Activated CD8-positive, alpha-beta T cell treated with anti-CD3 and anti-CD28 coated beads, Interleukin-2, amount 10 ng/mL, durations not matched to agents 7 days and 5 days (primary cell): ENCODE measurements around the gene CAPN10. TPM values are rescaled to one million over a fixed set of nuclear protein-coding genes. Genes with fewer than 3 reads are reported as not detected.

Source experiments
- ATAC-seq: fragments of 150-1000 bp; cut with Tn5 transposase; one replicate; pipeline ENCODE4 v1.10.0; 2021; ENCODE audit warnings: moderate library complexity
- CTCF ChIA-PET: fragments of 350-600 bp; sonication (Branson Sonifier 250); formaldehyde crosslinking; loops from one replicate; lab custom pipeline; 2021; ENCODE audit warnings: antibody characterized with exemption; lab: Charles Lee
- POLR2A ChIA-PET: fragments of 350-600 bp; sonication (Branson Sonifier 250); formaldehyde crosslinking; loops from one replicate; lab custom pipeline; 2021; ENCODE audit warnings: antibody characterized with exemption; lab: Charles Lee
- DNase-seq: peaks from one replicate; pipeline ENCODE4 v3.0.0-alpha.2; 2020
- H3K27ac Mint-ChIP-seq: one replicate; pipeline ENCODE4 v1.8.0; 2021; ENCODE audit warnings: mild to moderate bottlenecking, mixed read lengths
- H3K27me3 Mint-ChIP-seq: one replicate; pipeline ENCODE4 v1.8.0; 2021; ENCODE audit warnings: low read depth, mixed read lengths
- H3K36me3 Mint-ChIP-seq: one replicate; pipeline ENCODE4 v1.8.0; 2021; ENCODE audit warnings: low read depth, mixed read lengths
- H3K4me1 Mint-ChIP-seq: one replicate; pipeline ENCODE4 v1.8.0; 2021; ENCODE audit warnings: low read depth, mixed read lengths
- H3K4me3 Mint-ChIP-seq: one replicate; pipeline ENCODE4 v1.8.0; 2021; ENCODE audit warnings: mild to moderate bottlenecking, mixed read lengths
- H3K9me3 Mint-ChIP-seq: one replicate; pipeline ENCODE4 v1.8.0; 2022; ENCODE audit warnings: mixed read lengths; ENCODE audit not compliant: insufficient read depth
- total RNA-seq, 2 experiments: library from RNA; stranded (reverse); gene quantifications; one replicate each; pipeline ENCODE4 v1.2.3, GENCODE V29; 2021

Gene CAPN10
- total RNA-seq, 2 experiments from 2014 or later: 53.0 to 61.2 TPM

GRCh38 chr2:240576436-240577205, 9.9 kb upstream of the CAPN10 start:
- ATAC-seq: no peak
- H3K4me1 Mint-ChIP-seq: peaks cover 25% of the 10 kb centered on the region
- no peaks in the 10 kb centered on the region for H3K9me3 Mint-ChIP-seq
- H3K27ac Mint-ChIP-seq: no peak overlapping the region
- peaks cover 37% of the 10 kb centered on the region for H3K36me3 Mint-ChIP-seq
- no peak for DNase-seq
- ChIA-PET POLR2A (interaction anchor here (1.0 kb wide), 1 partner anchor 8 kb away, joined by 3 read pairs; the partner anchor contains the start of gene RNPEPL1), CTCF (interaction anchor here (1.2 kb wide), 1 partner anchor 10 kb away, joined by 6 read pairs; no protein-coding TSS in a partner anchor)
- no peaks in the 10 kb centered on the region for H3K27me3 Mint-ChIP-seq
- H3K4me3 Mint-ChIP-seq: no peak overlapping the region

- H3K4me1 Mint-ChIP-seq: peaks cover 26% of the 10 kb centered on the region
- CTCF ChIA-PET: interaction anchor here (1.2 kb wide), 1 partner anchor 11 kb away, joined by 6 read pairs; no protein-coding TSS in a partner anchor
- no peak overlapping the region for H3K4me3 Mint-ChIP-seq
- H3K9me3 Mint-ChIP-seq: no peaks in the 10 kb centered on the region
- DNase-seq: no peak
- no peaks in the 10 kb centered on the region for H3K27me3 Mint-ChIP-seq
- no peak overlapping the region for H3K27ac Mint-ChIP-seq
- POLR2A ChIA-PET: interaction anchor here (0.6 to 1.0 kb wide), 3 partner anchors 9 to 35 kb away, joined by 3 to 6 read pairs (median 3); partner anchors contain the start of gene RNPEPL1
- no peak for ATAC-seq
- peaks cover 42% of the 10 kb centered on the region for H3K36me3 Mint-ChIP-seq
Measured at GRCh38 chr2:240577281-240578109, 9.0 kb upstream of the CAPN10 start.

DNA sequence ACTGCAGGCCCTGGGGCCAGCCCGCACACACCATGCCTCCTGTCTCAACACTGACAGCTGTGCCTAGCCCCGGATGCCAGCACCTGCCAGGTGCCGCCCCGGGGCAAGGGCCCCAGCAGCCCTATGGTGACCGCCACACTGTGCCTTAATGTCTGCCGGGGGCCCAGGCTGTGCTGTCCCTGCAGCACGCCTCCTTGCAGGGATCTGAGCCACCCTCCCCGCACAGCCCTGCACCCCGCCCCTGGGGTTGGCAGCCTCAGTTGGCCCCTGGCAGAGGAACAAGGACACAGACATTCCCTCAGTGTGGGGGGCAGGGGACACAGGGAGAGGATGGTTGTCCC, 8.5 kb upstream of the CAPN10 start:
- Mint-ChIP-seq H3K27ac (peak overlapping the region; percentile 25), H3K36me3 (peaks cover 43% of the 10 kb centered on the region), H3K9me3 (no peaks in the 10 kb centered on the region), H3K4me1 (peaks cover 30% of the 10 kb centered on the region), H3K27me3 (no peaks in the 10 kb centered on the region), H3K4me3 (no peak overlapping the region)
- ChIA-PET CTCF (interaction anchor here (1.2 kb wide), 1 partner anchor 12 kb away, joined by 6 read pairs; no protein-coding TSS in a partner anchor), POLR2A (interaction anchor here (1.0 kb wide), 1 partner anchor 8 kb away, joined by 3 read pairs; no protein-coding TSS in a partner anchor)
- DNase-seq (no peak), ATAC-seq (no peak)

DNA sequence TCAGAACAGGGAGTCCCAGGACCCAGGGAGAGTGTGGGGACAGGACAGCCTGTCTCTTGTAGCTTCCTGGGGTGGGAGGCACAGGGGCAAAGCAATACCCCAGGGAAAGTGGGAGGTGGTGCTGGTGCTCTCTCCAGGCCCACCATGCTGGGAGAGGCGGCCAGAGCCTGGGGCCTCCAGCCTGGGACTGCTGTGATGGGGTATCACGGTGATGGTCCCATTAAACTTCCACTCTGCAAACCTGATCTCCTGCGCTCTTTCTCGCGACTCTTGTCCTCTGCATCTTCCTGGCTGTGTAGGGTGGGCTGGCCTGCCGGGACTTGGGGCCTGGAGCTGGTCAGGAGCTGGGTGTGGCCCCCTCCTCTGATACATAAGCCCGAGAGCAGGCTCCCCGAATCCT, 8.0 kb upstream of the CAPN10 start:
- ATAC-seq (no peak), DNase-seq (no peak)
- Mint-ChIP-seq H3K27ac (peak overlapping the region; percentile 66), H3K27me3 (no peaks in the 10 kb centered on the region), H3K9me3 (no peaks in the 10 kb centered on the region), H3K4me3 (no peak overlapping the region), H3K36me3 (peaks cover 44% of the 10 kb centered on the region), H3K4me1 (peaks cover 32% of the 10 kb centered on the region)
- POLR2A ChIA-PET: interaction anchor here (1.0 kb wide), 1 partner anchor 8 kb away, joined by 3 read pairs; no protein-coding TSS in a partner anchor
- CTCF ChIA-PET: interaction anchor here (2.5 to 2.6 kb wide), 2 partner anchors 13 to 64 kb away, joined by 15 to 42 read pairs; no protein-coding TSS in a partner anchor

GRCh38 chr2:240579071-240579762, 7.3 kb upstream of the CAPN10 start:
- Mint-ChIP-seq H3K36me3 (peaks cover 44% of the 10 kb centered on the region), H3K27me3 (no peaks in the 10 kb centered on the region), H3K9me3 (no peaks in the 10 kb centered on the region), H3K4me3 (peak overlapping the region; percentile 18), H3K4me1 (peaks cover 33% of the 10 kb centered on the region), H3K27ac (peak overlapping the region; percentile 74)
- DNase-seq: no peak
- POLR2A ChIA-PET: interaction anchor here (0.6 to 1.6 kb wide), 3 partner anchors 13 to 43 kb away, joined by 3 to 7 read pairs (median 4); no protein-coding TSS in a partner anchor
- no peak for ATAC-seq
- CTCF ChIA-PET: interaction anchor here (0.8 to 2.6 kb wide), 10 partner anchors 10 to 570 kb away, joined by 3 to 42 read pairs (median 4); partner anchors contain the start of genes ANKMY1, PASK and RNPEPL1

GRCh38 chr2:240579771-240580614, 6.5 kb upstream of the CAPN10 start:
- no peaks in the 10 kb centered on the region for H3K27me3 Mint-ChIP-seq
- no peaks in the 10 kb centered on the region for H3K9me3 Mint-ChIP-seq
- ATAC-seq: peak; percentile 81
- POLR2A ChIA-PET: interaction anchor here (0.6 to 1.6 kb wide), 5 partner anchors 11 to 42 kb away, joined by 3 to 7 read pairs (median 4); partner anchors contain the start of genes DUSP28 and RNPEPL1
- H3K4me1 Mint-ChIP-seq: peaks cover 41% of the 10 kb centered on the region
- H3K4me3 Mint-ChIP-seq: no peak overlapping the region
- CTCF ChIA-PET: interaction anchor here (0.8 to 2.6 kb wide), 11 partner anchors 11 to 569 kb away, joined by 3 to 42 read pairs (median 4); partner anchors contain the start of genes ANKMY1, PASK and RNPEPL1
- peaks cover 46% of the 10 kb centered on the region for H3K36me3 Mint-ChIP-seq
- DNase-seq: peak; percentile 77
- H3K27ac Mint-ChIP-seq: peak overlapping the region; percentile 74

DNA sequence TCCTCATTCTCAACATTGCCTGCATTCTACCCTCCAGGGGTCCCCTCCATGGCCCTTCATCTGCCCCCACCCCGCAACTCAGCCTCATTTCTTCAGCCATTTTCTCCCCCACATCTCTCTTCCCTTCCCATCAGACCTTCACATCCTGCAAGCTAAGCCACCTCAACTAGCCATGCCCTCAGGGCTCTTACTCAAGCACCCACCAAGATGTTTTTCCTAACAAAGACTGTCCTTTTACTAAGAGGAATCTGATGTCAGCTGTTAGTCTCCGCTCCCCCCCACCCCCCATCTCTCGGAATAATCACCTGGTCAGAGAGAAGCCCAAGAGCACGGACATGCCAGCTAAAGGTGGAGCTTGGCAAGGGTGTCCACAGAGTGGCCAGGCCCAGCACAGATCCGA, 4.7 kb upstream of the CAPN10 start:
- H3K4me3 Mint-ChIP-seq: no peak overlapping the region
- no peaks in the 10 kb centered on the region for H3K9me3 Mint-ChIP-seq
- H3K27ac Mint-ChIP-seq: no peak overlapping the region
- ATAC-seq (no peak), DNase-seq (no peak)
- ChIA-PET CTCF (interaction anchor here (8.8 kb wide), 1 partner anchor 18 kb away, joined by 119 read pairs; the partner anchor contains the start of gene DUSP28), POLR2A (interaction anchor here (0.8 kb wide), 1 partner anchor 25 kb away, joined by 4 read pairs; no protein-coding TSS in a partner anchor)
- peaks cover 50% of the 10 kb centered on the region for H3K4me1 Mint-ChIP-seq
- no peaks in the 10 kb centered on the region for H3K27me3 Mint-ChIP-seq
- H3K36me3 Mint-ChIP-seq: peaks cover 48% of the 10 kb centered on the region

DNA sequence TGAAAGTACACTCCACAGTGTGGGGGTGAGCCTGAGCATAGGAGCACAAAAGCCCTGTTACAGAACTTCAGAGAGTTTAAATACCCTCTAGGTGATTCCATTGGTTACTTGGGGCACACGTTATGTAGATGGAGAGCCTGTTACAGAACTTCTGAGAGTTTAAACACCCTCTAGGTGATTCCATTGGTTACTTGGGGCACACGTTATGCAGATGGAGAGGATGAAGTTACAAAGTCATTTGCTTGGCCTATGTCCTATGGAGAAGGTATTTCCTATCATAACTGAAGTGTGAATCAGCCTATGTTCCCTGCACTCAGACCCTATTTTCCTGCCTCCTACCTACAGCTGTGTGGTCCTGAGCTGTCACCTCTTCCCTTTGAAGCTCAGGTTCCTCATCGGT, 3.8 kb upstream of the CAPN10 start:
- no peak overlapping the region for H3K4me3 Mint-ChIP-seq
- POLR2A ChIA-PET: no interaction called here
- peaks cover 54% of the 10 kb centered on the region for H3K4me1 Mint-ChIP-seq
- H3K27ac Mint-ChIP-seq: no peak overlapping the region
- no peaks in the 10 kb centered on the region for H3K9me3 Mint-ChIP-seq
- peaks cover 45% of the 10 kb centered on the region for H3K36me3 Mint-ChIP-seq
- ATAC-seq (no peak), DNase-seq (no peak)
- no peaks in the 10 kb centered on the region for H3K27me3 Mint-ChIP-seq
- CTCF ChIA-PET: interaction anchor here (1.4 to 8.8 kb wide), 2 partner anchors 14 to 19 kb away, joined by 5 to 119 read pairs; partner anchors contain the start of genes DUSP28 and RNPEPL1

GRCh38 chr2:240583774-240584173, 2.8 kb upstream of the CAPN10 start:
- Mint-ChIP-seq H3K9me3 (no peaks in the 10 kb centered on the region), H3K4me1 (peaks cover 62% of the 10 kb centered on the region), H3K36me3 (peaks cover 40% of the 10 kb centered on the region), H3K27me3 (no peaks in the 10 kb centered on the region), H3K4me3 (no peak overlapping the region), H3K27ac (no peak overlapping the region)
- DNase-seq: no peak
- ChIA-PET CTCF (interaction anchor here (1.4 to 8.8 kb wide), 2 partner anchors 15 to 20 kb away, joined by 5 to 119 read pairs; partner anchors contain the start of genes DUSP28 and RNPEPL1), POLR2A (interaction anchor here (3.7 to 4.9 kb wide), 2 partner anchors 18 to 23 kb away, joined by 37 to 53 read pairs; partner anchors contain the start of gene DUSP28)
- ATAC-seq: no peak
